Measurements from ENCODE around the gene SAP30BP.

Gene SAP30BP

GRCh38 chr17:75748706-75749105, 81.6 kb downstream of the SAP30BP start:
- Histone ChIP-seq H3F3A (ENCODE audit: insufficient read depth) (peaks cover 4% of the 10 kb centered on the region; the same call in 1 of the 2 replicates), H3K79me2 (ENCODE audit: insufficient read depth, low read length) (no peaks in the 10 kb centered on the region), H4K20me1 (ENCODE audit: low read depth, low read length) (no peaks in the 10 kb centered on the region), H3K36me3 (ENCODE audit: low read length) (no peaks in the 10 kb centered on the region), H3K9me2 (replicated peaks; ENCODE audit: insufficient read depth, low read length) (no peaks in the 10 kb centered on the region), H3K9ac (ENCODE audit: low read length) (no peak overlapping the region), H3K4me2 (ENCODE audit: low read depth, low read length, poor library complexity, severe bottlenecking) (no peak overlapping the region), H3K4me3 (ENCODE audit: insufficient read depth, low read length, poor library complexity, severe bottlenecking) (no peak overlapping the region), H2AFZ (ENCODE audit: low read depth, low read length, severe bottlenecking) (no peak overlapping the region), H3K27me3 (ENCODE audit: low read length) (no peaks in the 10 kb centered on the region), H3K9me3 (ENCODE audit: insufficient read depth, low read length) (no peaks in the 10 kb centered on the region), H3K27ac (ENCODE audit: low read depth, low read length) (no peak overlapping the region)
- TF ChIP-seq EZH2phosphoT487 (conservative IDR thresholded peaks at IDR 0.05; ENCODE audit: low read length) = no peak
- no peak for TF ChIP-seq CTCF (IDR thresholded peaks at IDR 0.05; ENCODE audit: insufficient read depth, low read length, poor library complexity, severe bottlenecking)

- peak; percentile 90 for TF ChIP-seq CTCF (IDR thresholded peaks at IDR 0.05; ENCODE audit: insufficient read depth, low read length, poor library complexity, severe bottlenecking)
- no peak for TF ChIP-seq EZH2phosphoT487 (conservative IDR thresholded peaks at IDR 0.05; ENCODE audit: low read length)
- Histone ChIP-seq H3K9me2 (replicated peaks; ENCODE audit: insufficient read depth, low read length) (no peaks in the 10 kb centered on the region), H3K9me3 (ENCODE audit: insufficient read depth, low read length) (no peaks in the 10 kb centered on the region), H3F3A (ENCODE audit: insufficient read depth) (peaks cover 4% of the 10 kb centered on the region; the same call in 1 of the 2 replicates), H3K4me2 (ENCODE audit: low read depth, low read length, poor library complexity, severe bottlenecking) (no peak overlapping the region), H4K20me1 (ENCODE audit: low read depth, low read length) (no peaks in the 10 kb centered on the region), H3K36me3 (ENCODE audit: low read length) (no peaks in the 10 kb centered on the region), H2AFZ (ENCODE audit: low read depth, low read length, severe bottlenecking) (no peak overlapping the region), H3K9ac (ENCODE audit: low read length) (no peak overlapping the region; the same call in 1 of the 2 replicates), H3K79me2 (ENCODE audit: insufficient read depth, low read length) (no peaks in the 10 kb centered on the region), H3K27ac (ENCODE audit: low read depth, low read length) (no peak overlapping the region), H3K27me3 (ENCODE audit: low read length) (no peaks in the 10 kb centered on the region), H3K4me3 (ENCODE audit: insufficient read depth, low read length, poor library complexity, severe bottlenecking) (no peak overlapping the region)
Measured at GRCh38 chr17:75749545-75750389, 82.6 kb downstream of the SAP30BP start.

GRCh38 chr17:75750661-75751423, 83.7 kb downstream of the SAP30BP start:
- H3K4me2 ChIP-seq (ENCODE audit: low read depth, low read length, poor library complexity, severe bottlenecking) = no peak overlapping the region

More at GRCh38 chr17:75750661-75751423, 83.7 kb downstream of the SAP30BP start:
- Histone ChIP-seq H3K27me3 (ENCODE audit: low read length) (no peaks in the 10 kb centered on the region), H3K79me2 (ENCODE audit: insufficient read depth, low read length) (no peaks in the 10 kb centered on the region), H4K20me1 (ENCODE audit: low read depth, low read length) (no peaks in the 10 kb centered on the region), H3K9ac (ENCODE audit: low read length) (no peak overlapping the region), H3F3A (ENCODE audit: insufficient read depth) (peaks cover 4% of the 10 kb centered on the region; the same call in 1 of the 2 replicates), H2AFZ (ENCODE audit: low read depth, low read length, severe bottlenecking) (no peak overlapping the region), H3K9me3 (ENCODE audit: insufficient read depth, low read length) (no peaks in the 10 kb centered on the region), H3K9me2 (replicated peaks; ENCODE audit: insufficient read depth, low read length) (no peaks in the 10 kb centered on the region), H3K4me3 (ENCODE audit: insufficient read depth, low read length, poor library complexity, severe bottlenecking) (no peak overlapping the region), H3K36me3 (ENCODE audit: low read length) (no peaks in the 10 kb centered on the region), H3K27ac (ENCODE audit: low read depth, low read length) (no peak overlapping the region)
- no peak for TF ChIP-seq CTCF (IDR thresholded peaks at IDR 0.05; ENCODE audit: insufficient read depth, low read length, poor library complexity, severe bottlenecking)
- TF ChIP-seq EZH2phosphoT487 (conservative IDR thresholded peaks at IDR 0.05; ENCODE audit: low read length) = no peak

Data from SU-DHL-6 (cell line).